HG03354 (cell line): Measurements from ENCODE around the gene GMDS.

Source experiments
- ATAC-seq: cut with Tn5 transposase; IDR thresholded peaks from one replicate; pipeline ENCODE4 v1.9.1; 2021; ENCODE audit warnings: mild to moderate bottlenecking; ENCODE audit not compliant: unreplicated experiment, poor library complexity, severe bottlenecking

GMDS gene

GRCh38 chr6:1622851-1623768 is 622.3 kb downstream of the GMDS start:
- no peak for ATAC-seq

- no peak for ATAC-seq
Measured at GRCh38 chr6:1622220-1622850, 623.1 kb downstream of the GMDS start.

- no peak for ATAC-seq
Measured at GRCh38 chr6:1621070-1621701, 624.2 kb downstream of the GMDS start.

- no peak for ATAC-seq
Measured at GRCh38 chr6:1620504-1621069, 624.8 kb downstream of the GMDS start.

- no peak for ATAC-seq
Measured at GRCh38 chr6:1619673-1620503, 625.5 kb downstream of the GMDS start.

- ATAC-seq = no peak
Measured at GRCh38 chr6:1619098-1619672, 626.2 kb downstream of the GMDS start.

GRCh38 chr6:1618311-1619097 is 626.9 kb downstream of the GMDS start:
- ATAC-seq = no peak

GRCh38 chr6:1617466-1618310 is 627.7 kb downstream of the GMDS start:
- ATAC-seq = no peak

- no peak for ATAC-seq
Measured at GRCh38 chr6:1616701-1617463, 628.5 kb downstream of the GMDS start.

GRCh38 chr6:1615853-1616420 is 629.5 kb downstream of the GMDS start:
- no peak for ATAC-seq

GRCh38 chr6:1615151-1615852 is 630.1 kb downstream of the GMDS start:
- no peak for ATAC-seq

- ATAC-seq = no peak
Measured at GRCh38 chr6:1614448-1615150, 630.8 kb downstream of the GMDS start.

- no peak for ATAC-seq
Measured at GRCh38 chr6:1613688-1614447, 631.5 kb downstream of the GMDS start.

- no peak for ATAC-seq
Measured at GRCh38 chr6:1613346-1613687, 632.1 kb downstream of the GMDS start.

- ATAC-seq = no peak
Measured at GRCh38 chr6:1612974-1613306, 632.5 kb downstream of the GMDS start.
